HG03575 (cell line): ENCODE measurements around the gene C19orf25.

Source experiments
- ATAC-seq: cut with Tn5 transposase; IDR thresholded peaks from one replicate; pipeline ENCODE4 v1.9.1; 2021; ENCODE audit not compliant: unreplicated experiment, insufficient number of reproducible peaks, low FRiP score; ENCODE audit errors: extremely low read depth

Gene C19orf25

GRCh38 chr19:1469255-1470054, 9.6 kb downstream of the C19orf25 start:
- ATAC-seq: no peak

DNA sequence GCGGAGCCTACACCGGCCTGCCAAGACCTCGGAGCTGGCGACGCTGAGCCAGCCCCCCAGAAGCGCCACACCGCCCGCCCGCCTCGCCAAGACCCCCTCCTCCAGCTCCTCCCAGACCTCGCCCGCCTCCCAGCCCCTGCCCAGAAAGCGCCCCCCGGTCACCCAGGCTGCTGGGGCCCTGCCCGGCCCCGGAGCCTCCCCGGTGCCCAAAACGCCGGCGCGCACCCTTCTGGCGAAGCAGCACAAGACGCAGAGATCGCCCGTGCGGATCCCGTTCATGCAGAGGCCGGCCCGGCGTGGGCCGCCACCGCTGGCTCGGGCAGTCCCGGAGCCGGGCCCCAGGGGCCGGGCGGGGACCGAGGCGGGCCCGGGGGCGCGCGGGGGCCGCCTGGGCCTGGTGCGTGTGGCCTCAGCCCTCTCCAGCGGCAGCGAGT, 10.2 kb downstream of the C19orf25 start:
- ATAC-seq: no peak

DNA sequence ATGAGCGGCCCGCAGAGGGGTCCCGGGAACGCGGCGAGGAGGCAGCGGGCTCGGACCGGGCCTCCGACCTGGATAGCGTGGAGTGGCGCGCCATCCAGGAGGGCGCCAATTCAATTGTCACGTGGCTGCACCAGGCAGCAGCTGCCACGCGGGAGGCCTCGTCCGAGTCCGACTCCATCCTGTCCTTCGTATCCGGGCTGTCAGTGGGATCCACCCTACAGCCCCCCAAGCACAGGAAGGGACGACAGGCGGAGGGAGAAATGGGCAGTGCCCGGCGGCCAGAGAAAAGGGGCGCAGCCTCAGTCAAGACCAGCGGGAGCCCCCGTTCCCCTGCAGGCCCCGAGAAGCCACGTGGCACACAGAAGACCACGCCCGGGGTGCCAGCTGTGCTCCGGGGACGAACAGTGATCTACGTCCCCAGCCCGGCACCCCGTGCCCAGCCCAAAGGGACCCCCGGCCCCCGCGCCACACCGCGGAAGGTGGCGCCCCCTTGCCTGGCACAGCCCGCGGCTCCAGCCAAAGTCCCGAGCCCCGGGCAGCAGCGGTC, 10.7 kb downstream of the C19orf25 start:
- no peak for ATAC-seq

GRCh38 chr19:1467490-1468273, 11.3 kb downstream of the C19orf25 start:
- ATAC-seq: no peak

DNA sequence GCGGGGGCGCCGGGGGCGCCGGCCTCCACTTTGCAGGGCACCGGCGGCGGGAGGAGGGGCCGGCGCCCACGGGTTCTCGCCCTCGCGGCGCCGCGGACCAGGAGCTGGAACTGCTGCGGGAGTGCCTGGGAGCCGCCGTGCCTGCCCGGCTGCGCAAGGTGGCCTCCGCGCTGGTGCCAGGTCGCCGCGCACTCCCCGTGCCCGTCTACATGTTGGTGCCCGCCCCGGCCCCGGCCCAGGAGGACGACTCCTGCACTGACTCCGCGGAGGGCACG, 11.9 kb downstream of the C19orf25 start:
- no peak for ATAC-seq

DNA sequence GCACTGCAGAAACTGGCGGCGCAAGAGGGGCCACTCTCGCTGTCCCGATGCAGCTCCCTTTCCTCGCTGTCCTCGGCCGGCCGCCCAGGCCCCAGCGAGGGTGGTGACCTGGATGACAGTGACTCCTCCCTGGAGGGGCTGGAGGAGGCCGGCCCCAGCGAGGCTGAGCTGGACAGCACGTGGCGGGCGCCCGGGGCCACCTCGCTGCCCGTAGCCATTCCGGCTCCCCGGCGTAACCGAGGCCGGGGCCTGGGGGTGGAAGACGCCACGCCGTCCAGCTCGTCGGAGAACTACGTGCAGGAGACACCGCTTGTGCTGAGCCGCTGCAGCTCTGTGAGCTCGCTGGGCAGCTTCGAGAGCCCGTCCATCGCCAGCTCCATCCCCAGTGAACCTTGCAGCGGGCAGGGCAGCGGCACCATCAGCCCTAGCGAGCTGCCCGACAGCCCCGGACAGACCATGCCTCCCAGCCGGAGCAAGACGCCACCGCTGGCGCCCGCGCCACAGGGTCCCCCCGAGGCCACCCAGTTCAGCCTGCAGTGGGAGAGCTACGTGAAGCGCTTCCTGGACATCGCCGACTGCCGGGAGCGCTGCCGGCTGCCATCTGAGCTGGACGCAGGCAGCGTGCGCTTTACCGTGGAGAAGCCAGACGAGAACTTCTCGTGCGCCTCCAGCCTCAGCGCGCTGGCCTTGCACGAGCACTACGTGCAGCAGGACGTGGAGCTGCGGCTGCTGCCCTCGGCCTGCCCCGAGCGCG, 12.4 kb downstream of the C19orf25 start:
- ATAC-seq: no peak

GRCh38 chr19:1466018-1466460, 13.0 kb downstream of the C19orf25 start:
- no peak for ATAC-seq

- ATAC-seq: no peak
Observed at GRCh38 chr19:1465191-1466016, 13.6 kb downstream of the C19orf25 start.

DNA sequence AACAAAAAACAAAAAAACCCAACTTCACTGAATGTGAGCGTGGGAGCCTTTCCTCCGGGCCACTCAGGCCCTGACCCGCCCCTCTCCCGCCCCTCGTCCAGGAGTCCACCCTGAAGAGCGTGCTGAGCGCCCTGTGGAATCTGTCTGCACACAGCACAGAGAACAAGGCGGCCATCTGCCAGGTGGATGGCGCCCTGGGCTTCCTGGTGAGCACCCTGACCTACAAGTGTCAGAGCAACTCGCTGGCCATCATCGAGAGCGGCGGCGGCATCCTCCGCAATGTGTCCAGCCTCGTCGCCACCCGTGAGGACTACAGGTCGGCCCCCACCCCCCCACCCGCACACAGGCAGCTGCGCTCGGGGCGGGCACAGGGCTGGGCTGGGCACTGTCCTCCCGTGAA, 17.2 kb downstream of the C19orf25 start:
- ATAC-seq: no peak

DNA sequence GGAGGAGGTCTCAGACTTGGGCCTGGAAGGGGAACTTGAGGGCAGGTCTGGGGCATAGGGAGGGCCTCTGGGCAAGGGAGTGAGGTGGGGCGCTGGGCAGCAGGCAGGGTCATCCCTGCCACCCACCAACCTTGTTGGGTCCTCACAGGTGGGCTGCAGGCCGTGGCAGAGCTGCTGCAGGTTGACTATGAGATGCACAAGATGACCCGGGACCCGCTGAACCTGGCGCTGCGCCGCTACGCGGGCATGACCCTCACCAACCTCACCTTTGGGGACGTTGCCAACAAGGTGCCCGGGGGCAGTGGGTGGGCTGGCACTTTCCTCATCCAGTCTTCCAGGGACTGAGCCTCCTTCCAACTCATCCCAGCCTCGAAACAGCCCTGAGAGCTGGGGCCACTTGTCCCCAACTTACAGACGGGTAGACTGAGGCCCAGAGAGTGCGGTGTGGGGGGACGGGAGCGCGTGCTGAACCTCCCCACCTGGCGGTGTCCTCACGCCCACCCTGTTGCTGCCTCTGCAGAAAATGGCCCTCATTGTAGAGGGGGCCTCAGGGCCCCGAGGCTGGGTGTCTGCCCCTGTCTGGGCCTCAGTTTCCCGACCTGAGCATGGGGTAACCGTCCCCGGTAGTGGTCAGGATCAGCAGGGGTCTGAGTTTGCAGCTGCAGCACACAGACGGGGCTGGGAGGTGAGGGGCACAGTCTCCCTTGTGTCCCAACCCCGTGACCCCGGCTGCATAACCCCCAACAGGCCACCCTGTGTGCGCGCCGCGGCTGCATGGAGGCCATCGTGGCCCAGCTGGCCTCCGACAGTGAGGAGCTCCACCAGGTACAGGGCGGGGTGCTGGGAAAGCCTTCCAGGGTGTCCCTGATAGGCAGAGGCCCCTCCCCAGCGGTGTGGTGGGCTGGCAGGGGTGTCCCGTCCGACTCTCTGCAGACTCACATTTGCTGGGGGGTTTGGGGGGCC, 18.7 kb downstream of the C19orf25 start:
- no peak for ATAC-seq

GRCh38 chr19:1459479-1459878, 19.5 kb downstream of the C19orf25 start:
- no peak for ATAC-seq

DNA sequence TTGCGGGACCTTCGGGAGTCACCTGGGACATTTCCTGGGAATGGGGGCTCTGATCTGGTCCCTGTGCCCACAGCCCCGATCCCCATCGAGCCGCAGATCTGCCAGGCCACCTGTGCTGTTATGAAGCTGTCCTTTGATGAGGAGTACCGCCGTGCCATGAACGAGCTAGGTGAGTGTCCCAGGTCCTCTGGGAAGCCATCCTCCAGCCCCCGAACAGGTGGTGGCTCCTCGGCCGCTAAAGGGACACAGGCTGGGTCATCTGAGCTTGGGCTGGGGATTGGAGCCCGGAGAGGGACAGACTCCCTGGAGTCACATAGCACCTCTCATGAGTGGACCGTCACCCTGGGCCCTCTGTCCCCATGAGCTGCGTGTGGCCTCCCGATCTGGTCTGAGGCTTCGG, 21.1 kb downstream of the C19orf25 start:
- no peak for ATAC-seq

DNA sequence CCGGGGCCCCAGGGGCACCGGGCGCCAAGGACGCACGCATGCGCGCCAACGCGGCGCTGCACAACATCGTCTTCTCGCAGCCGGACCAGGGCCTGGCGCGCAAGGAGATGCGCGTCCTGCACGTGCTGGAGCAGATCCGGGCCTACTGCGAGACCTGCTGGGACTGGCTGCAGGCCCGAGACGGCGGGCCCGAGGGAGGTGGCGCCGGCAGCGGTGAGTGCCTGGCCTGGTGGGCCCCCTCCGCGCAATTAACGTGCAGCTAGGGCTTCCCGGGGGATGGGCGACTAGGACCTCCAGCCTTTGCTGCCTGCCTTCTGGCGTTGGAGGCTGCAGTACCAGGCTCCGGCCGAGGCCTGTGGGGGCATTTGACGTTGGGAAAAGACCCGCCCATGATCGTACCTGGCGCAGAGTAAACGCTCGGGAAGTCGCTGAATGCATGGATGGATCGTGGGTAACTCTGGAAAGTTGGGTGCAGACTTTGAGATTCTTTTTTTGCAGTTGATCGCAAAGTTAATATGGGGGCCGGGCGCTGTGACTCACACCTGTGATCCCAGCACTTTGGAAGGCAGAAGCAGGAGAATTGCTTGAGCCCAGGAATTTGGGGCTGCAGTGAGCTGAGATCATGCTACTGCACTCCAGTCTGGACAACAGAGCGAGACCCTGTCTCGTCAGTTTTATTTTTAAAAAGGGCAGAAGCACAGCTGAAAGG, 21.8 kb downstream of the C19orf25 start:
- no peak for ATAC-seq

DNA sequence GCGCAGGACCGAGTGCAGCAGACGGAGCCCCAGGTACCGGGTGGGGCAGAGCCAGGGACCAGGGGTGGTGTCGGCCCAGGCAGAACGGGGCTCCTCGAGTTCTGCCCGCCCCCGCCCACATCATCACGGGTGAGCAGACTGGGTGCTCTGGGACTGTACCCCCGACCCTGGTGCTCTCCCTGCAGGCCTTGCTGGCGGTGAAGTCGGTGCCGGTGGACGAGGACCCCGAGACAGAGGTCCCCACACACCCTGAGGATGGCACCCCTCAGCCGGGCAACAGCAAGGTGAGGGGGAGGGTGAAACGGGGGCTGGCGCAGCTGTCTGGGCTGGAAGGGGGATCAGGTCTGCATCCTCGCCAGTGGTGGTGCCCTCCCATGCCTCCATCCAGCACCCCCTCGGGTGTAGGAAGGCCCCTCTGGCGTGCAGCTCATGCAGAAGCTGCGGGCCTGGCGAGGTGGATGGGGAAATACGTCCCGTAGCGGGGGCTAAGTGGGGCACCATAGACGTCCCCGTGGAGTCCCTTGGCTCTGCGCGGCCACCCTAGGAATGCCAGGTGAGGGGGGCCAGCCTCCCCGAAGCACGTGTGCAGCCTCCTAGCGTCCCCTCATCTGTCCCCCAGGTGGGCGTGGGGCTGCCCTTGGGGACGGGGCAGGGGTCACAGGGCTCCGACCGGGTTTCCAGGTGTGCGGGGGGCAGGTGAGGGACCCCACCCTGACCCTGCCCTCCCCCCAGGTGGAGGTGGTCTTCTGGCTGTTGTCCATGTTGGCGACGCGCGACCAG, 22.7 kb downstream of the C19orf25 start:
- no peak for ATAC-seq

- ATAC-seq: no peak
Observed at GRCh38 chr19:1455336-1456120, 23.5 kb downstream of the C19orf25 start.

DNA sequence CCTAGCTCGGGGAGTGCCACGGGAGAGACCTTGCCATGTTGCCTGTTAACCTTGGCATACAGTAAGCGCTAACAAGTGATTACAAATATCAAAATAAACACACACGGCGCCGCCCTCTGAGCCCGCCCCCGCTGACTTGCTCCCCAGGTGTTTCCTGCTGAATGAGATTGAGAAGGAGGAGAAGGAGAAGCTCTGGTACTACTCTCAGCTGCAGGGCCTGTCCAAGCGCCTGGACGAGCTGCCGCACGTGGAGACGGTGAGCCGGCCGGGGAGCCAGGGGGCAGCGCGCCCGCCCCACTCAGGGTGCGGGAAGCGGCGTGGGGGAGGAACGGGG, 24.0 kb downstream of the C19orf25 start:
- ATAC-seq: no peak
